Stimulated activated CD8-positive, alpha-beta memory T cell treated with anti-CD3 and anti-CD28 coated beads, Interleukin-15, amount 100 ng/mL, for 1 hour (primary cell): ENCODE results near the gene IRS1.

Experiments used
- DNase-seq: peaks from one replicate; pipeline ENCODE4 v3.0.0-alpha.2; 2020; ENCODE audit warnings: low read depth

IRS1 gene

GRCh38 chr2:226726546-226726945, 73.1 kb downstream of the IRS1 start:
- no peak for DNase-seq

DNA sequence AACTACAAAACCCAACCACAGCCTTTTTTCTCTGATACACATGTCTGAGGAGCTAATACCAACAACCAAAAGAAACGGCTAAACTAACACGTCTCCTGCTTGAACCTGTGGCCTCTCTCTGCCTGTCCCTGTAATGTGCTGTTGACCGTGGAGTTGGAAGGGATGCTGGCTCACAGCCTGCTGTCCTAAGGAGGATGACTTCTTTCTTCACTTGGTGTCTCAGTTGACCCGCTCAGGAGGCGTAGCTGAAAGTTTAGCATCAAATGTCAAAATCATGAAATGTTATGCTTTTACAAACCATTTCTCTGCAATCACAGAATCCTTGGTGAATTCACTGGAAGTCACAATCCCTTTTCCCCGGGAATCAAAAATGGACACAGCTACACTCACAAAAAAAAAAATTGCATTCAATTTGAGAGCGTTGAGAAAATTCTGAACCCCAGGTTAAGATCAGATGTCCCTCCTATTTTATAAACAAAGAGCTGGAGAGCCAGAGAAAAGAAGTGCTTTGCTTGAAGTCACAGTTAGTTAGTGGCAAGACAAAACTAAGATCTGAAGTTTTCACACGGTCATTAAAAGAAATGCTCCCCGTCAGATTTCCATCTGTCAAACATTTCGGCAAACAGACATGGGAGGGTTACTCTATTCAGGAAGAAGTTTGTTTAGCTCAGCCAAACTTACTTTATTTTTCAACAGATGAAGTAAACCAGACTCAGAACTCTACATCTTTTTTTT, 74.3 kb downstream of the IRS1 start:
- no peak for DNase-seq

- DNase-seq, result no peak
Measured at GRCh38 chr2:226721541-226721940, 78.1 kb downstream of the IRS1 start.

GRCh38 chr2:226720948-226721347, 78.7 kb downstream of the IRS1 start:
- DNase-seq, result no peak

- no peak for DNase-seq
Measured at GRCh38 chr2:226717719-226718118, 81.9 kb downstream of the IRS1 start.

DNA sequence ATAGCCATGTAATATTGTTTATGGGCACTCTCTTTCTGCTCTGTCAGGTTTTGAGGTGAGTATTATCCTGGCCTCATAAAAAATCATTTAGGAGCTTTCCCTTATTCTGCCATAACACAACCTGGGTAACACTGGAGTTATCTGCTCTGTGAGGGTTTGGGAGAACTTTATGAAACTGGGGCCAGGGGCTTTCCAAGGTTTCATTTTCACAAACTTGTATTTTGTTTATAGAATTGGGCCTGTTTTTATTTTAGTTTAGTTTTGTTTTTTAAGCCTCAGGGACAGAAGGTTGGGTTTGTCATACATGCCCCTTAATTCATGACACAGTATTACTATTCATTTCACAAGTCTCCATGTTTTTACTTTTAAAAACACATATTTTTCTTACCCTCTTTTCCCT, 83.5 kb downstream of the IRS1 start:
- DNase-seq, result no peak

DNA sequence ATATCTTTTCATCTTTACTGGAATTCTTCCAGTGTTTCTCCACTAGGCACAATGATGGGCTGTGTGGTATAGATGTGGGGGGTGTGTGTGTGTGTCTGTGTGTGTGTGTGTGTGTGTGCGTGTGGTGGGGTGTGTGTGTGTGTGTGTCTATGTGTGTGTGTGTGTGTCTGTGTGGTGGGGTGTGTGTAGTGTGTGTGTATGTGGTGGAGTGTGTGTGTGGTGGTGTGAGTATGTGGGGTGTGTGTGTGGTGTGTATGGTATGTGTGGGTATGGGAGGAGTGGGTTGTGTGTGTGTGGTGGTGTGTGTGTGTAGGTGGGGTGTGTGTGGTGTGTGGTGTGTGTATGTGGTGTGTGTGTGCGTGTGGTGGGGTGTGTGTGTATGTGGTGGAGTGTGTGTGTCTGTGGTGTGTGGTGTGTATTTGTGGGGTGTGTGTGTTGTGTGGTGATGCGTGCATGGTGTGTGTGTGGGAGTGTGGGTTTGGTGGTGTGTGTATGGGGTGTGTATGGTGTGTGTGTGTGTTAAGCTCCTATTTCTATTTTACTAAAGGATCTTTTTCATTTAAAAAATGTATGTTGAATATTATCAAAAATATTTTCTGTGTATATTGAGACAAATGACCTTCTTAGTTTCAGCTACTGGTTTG, 84.2 kb downstream of the IRS1 start:
- DNase-seq, result no peak

GRCh38 chr2:226712941-226713340, 86.7 kb downstream of the IRS1 start:
- DNase-seq, result no peak

DNA sequence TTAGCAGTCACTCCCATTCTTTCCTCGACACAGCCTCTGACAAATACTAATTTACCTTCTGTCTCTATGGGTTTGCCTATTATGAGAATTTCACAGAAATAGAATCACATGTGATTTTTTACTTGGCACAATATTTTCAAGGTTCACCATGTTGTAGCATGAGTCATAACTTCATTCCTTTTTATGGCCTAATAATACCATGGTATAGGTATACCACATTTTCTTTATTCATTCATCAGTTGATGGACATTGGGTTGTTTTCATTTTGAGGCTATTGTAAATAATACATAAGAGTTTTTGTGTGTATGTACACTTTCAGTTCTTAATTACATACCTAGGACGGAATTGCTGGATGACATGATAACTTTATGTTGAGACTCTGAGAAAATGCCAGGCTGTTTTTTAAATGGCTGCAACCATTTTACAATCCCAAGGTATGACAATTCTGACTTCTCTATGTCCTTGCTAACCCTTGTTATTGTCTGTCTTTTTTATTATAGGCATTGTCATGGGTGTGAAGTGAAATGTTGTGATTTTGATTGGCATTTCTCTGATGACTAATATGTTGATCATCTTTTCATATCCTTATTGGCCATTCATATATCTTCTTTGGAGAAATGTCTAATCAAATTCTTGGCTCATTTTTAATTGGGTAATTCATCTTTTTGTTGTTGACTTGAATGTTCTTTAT, 87.9 kb downstream of the IRS1 start:
- DNase-seq, result no peak

DNA sequence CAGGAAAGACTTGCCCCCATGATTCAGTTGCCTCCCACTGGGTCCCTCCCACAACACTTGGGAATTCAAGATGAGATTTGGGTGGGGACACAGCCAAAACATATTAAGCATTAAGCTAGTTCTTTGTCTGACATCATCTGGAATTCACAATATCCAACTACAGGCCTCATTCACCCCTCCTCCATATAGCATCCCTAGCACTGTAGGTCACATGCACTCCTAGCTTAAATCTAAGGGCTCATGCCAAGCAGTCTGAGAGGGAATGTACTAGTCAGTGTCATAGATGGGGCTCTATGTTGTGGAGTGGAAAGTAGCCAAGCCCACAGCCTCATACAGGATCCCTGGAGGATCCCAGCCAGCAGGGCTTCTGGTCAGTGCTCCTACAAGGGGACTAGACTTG, 92.1 kb downstream of the IRS1 start:
- DNase-seq, result no peak

- no peak for DNase-seq
Measured at GRCh38 chr2:226705965-226706364, 93.7 kb downstream of the IRS1 start.

DNA sequence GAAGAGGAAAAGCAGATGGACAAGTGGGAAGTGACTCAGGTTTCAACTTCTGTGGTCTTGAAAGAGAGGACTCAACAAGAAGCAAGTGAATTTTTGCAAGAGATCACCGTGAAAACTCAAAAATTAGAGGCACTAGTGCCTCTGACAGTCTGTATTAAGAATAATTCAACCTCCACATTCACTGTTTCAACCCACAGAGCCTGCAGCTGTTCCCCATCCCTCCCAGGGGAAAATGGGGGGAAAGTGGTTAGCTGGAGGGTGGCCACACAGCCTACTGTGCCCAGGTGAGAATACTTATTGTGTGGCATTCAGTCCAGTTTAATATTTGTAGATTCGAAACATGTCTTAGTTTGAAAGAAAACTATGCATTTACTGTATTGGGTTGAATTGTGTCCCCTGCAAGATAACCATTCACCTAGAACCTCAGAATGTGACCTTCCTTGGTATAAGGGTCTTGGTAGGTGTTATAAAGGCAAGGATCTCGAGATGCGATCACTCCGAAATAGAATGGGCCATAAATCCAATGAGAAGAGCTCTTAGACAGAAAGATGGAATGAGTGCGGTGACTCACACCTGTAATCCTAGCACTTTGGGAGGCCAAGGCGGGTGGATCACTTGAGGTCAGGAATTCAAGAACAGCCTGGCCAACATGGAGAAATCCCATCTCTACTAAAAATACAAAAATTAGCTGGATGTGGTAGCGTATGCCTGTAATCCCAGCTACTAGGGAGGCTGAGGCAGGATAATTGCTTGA, 94.3 kb downstream of the IRS1 start:
- no peak for DNase-seq

- DNase-seq, result no peak
Measured at GRCh38 chr2:226703514-226703913, 96.1 kb downstream of the IRS1 start.

- DNase-seq, result no peak
Measured at GRCh38 chr2:226702376-226702775, 97.2 kb downstream of the IRS1 start.

- DNase-seq, result no peak
Measured at GRCh38 chr2:226701052-226701451, 98.6 kb downstream of the IRS1 start.

GRCh38 chr2:226699321-226699720, 100.3 kb downstream of the IRS1 start:
- DNase-seq, result no peak

DNA sequence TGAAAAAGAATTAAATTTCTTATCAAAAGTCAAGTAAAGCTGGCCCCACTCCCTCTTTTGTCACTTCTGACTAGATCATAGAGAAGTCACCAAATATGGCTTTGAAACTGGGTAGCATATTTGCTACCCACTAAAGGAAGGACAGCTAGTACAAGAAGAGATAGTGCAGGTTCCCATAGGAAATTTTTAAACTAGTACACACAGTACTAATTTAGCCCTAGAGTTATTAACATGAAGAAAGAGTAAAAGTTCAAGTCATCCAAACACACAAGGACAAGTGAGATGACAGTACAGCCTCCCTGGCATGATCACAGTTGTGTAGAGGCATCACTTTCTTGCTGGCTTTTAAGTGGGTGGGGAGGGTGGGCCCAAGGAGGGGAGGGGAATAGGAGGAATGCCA, 100.9 kb downstream of the IRS1 start:
- no peak for DNase-seq

GRCh38 chr2:226694586-226695284, 104.9 kb downstream of the IRS1 start:
- DNase-seq, result no peak

- no peak for DNase-seq
Measured at GRCh38 chr2:226694149-226694548, 105.5 kb downstream of the IRS1 start.

GRCh38 chr2:226693521-226693920, 106.1 kb downstream of the IRS1 start:
- no peak for DNase-seq

- no peak for DNase-seq
Measured at GRCh38 chr2:226692521-226693126, 107.0 kb downstream of the IRS1 start.

DNA sequence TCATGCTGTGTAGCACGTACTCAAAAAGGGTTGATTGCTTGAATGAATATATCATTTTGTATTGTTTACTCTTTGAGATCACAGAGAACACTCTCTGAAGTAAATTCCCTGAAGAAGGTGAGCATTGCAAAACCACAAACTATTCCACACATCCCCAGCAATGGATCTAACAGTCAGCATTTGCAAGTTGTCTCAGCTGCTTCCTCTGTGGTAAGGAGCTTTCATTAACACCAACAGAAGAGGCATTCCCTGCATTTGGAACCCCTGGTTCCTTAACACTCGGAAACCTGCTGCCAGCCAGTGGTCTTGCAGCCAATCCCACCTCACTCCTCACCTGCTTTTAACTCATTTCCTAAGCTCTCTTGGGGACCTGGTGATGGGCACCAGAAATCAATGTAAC, 108.4 kb downstream of the IRS1 start:
- no peak for DNase-seq
